OCI-LY1 (cell line): ENCODE results near the gene LIN9.

Experiments
- H2AFZ ChIP-seq: fragments of 200-600 bp; sonication (generic), shearing (Covaris generic); 2 replicates; pipeline ENCODE4 v1.6.0; 2014; ENCODE audit warnings: antibody characterized with exemption, mild to moderate bottlenecking, low read length
- H3F3A ChIP-seq: fragments of 200-600 bp; sonication (generic), shearing (Covaris generic); 2 replicates; pipeline ENCODE4 v1.6.0; 2014; ENCODE audit warnings: mild to moderate bottlenecking, antibody characterized with exemption, low read length, moderate library complexity; ENCODE audit not compliant: insufficient read depth
- H3K27ac ChIP-seq: fragments of 200-600 bp; sonication (generic); 2 replicates; pipeline ENCODE4 v1.5.1; 2014; ENCODE audit warnings: low read length, mixed run types, mild to moderate bottlenecking, low read depth; ENCODE audit not compliant: poor library complexity, severe bottlenecking
- H3K27me3 ChIP-seq: fragments of 200-600 bp; sonication (generic); 2 replicates; pipeline ENCODE4 v1.6.0; 2014; ENCODE audit warnings: antibody characterized with exemption, mild to moderate bottlenecking, low read length, moderate library complexity; ENCODE audit not compliant: insufficient read depth
- H3K36me3 ChIP-seq: fragments of 200-600 bp; sonication (generic); 2 replicates; pipeline ENCODE4 v1.6.1; 2014; ENCODE audit warnings: mild to moderate bottlenecking, antibody characterized with exemption, low read length, moderate library complexity, mixed read lengths; ENCODE audit not compliant: insufficient read depth
- H3K4me1 ChIP-seq: fragments of 200-600 bp; sonication (generic); 2 replicates; pipeline ENCODE4 v1.5.1; 2014; ENCODE audit warnings: mild to moderate bottlenecking, low read length, moderate library complexity; ENCODE audit not compliant: insufficient read depth, severe bottlenecking
- H3K4me2 ChIP-seq: fragments of 200-600 bp; sonication (generic), shearing (Covaris generic); 2 replicates; pipeline ENCODE4 v1.6.1; 2014; ENCODE audit warnings: low read length
- H3K4me3 ChIP-seq: fragments of 200-600 bp; sonication (generic); 2 replicates; pipeline ENCODE4 v1.5.1; 2014; ENCODE audit warnings: low read length, low read depth, mild to moderate bottlenecking, mixed read lengths; ENCODE audit not compliant: poor library complexity, severe bottlenecking
- H3K79me2 ChIP-seq: fragments of 200-600 bp; shearing (Covaris generic); 2 replicates; pipeline ENCODE4 v1.6.1; 2016; ENCODE audit warnings: mixed run types, low read length, mixed read lengths; ENCODE audit not compliant: insufficient read depth
- H3K9ac ChIP-seq: fragments of 200-600 bp; sonication (generic), shearing (Covaris generic); 2 replicates; pipeline ENCODE4 v1.6.1; 2014; ENCODE audit warnings: mild to moderate bottlenecking, low read length, mixed read lengths
- H3K9me2 ChIP-seq: fragments of 200-600 bp; sonication (generic), shearing (Covaris generic); 2 replicates; pipeline ENCODE4 v1.6.1; 2014; ENCODE audit warnings: low read depth, mild to moderate bottlenecking, low read length, mixed read lengths
- H3K9me3 ChIP-seq: fragments of 200-600 bp; shearing (Covaris generic); 2 replicates; pipeline ENCODE4 v1.6.1; 2014; ENCODE audit warnings: low read length, mixed read lengths
- H4K20me1 ChIP-seq: fragments of 200-600 bp; sonication (generic), shearing (Covaris generic); 2 replicates; pipeline ENCODE4 v1.6.0; 2016; ENCODE audit warnings: mild to moderate bottlenecking, low read length; ENCODE audit not compliant: insufficient read depth
- CTCF ChIP-seq: fragments of 200-600 bp; sonication (generic), shearing (Covaris generic); IDR thresholded peaks from 2 replicates; pipeline ENCODE4 v1.5.1; 2017; ENCODE audit warnings: mild to moderate bottlenecking, antibody characterized with exemption, low read length, moderate library complexity, mixed read lengths
- EZH2 ChIP-seq: fragments of 200-600 bp; sonication (generic), shearing (Covaris generic); IDR thresholded peaks from 2 replicates; pipeline ENCODE4 v1.8.0; 2017; ENCODE audit warnings: borderline replicate concordance, mixed run types, mild to moderate bottlenecking, antibody characterized with exemption, low read length, moderate library complexity, mixed read lengths

LIN9 gene

GRCh38 chr1:226220473-226221189 is 88.3 kb downstream of the LIN9 start:
- H2AFZ ChIP-seq, result no peak overlapping the region
- H3K27ac ChIP-seq, result no peak overlapping the region
- no peaks in the 10 kb centered on the region for H3K27me3 ChIP-seq
- no peak; the same call in 1 of the 2 replicates for TF ChIP-seq CTCF
- TF ChIP-seq EZH2, result no peak
- no peaks in the 10 kb centered on the region for H3K9me2 ChIP-seq
- H4K20me1 ChIP-seq, result no peaks in the 10 kb centered on the region
- H3K4me3 ChIP-seq, result no peak overlapping the region
- no peaks in the 10 kb centered on the region for H3K9me3 ChIP-seq
- H3F3A ChIP-seq, result no peaks in the 10 kb centered on the region
- no peak overlapping the region for H3K4me2 ChIP-seq
- H3K79me2 ChIP-seq, result no peaks in the 10 kb centered on the region
- no peak overlapping the region for H3K9ac ChIP-seq
- peaks cover 28% of the 10 kb centered on the region for H3K4me1 ChIP-seq
- no peaks in the 10 kb centered on the region; the same call in 1 of the 2 replicates for H3K36me3 ChIP-seq

GRCh38 chr1:226217273-226217672 is 91.7 kb downstream of the LIN9 start:
- Histone ChIP-seq H3K79me2 (no peaks in the 10 kb centered on the region), H3K4me2 (no peak overlapping the region), H3K36me3 (no peaks in the 10 kb centered on the region), H3K4me1 (peaks cover 13% of the 10 kb centered on the region), H3K4me3 (no peak overlapping the region), H3K9me3 (no peaks in the 10 kb centered on the region), H3K27me3 (no peaks in the 10 kb centered on the region), H4K20me1 (no peaks in the 10 kb centered on the region), H3F3A (no peaks in the 10 kb centered on the region), H3K9me2 (no peaks in the 10 kb centered on the region), H3K27ac (no peak overlapping the region), H3K9ac (no peak overlapping the region), H2AFZ (no peak overlapping the region)
- TF ChIP-seq EZH2 (no peak), CTCF (no peak)

- H3K27me3 ChIP-seq, result no peaks in the 10 kb centered on the region
- no peak overlapping the region for H3K9ac ChIP-seq
- no peak overlapping the region for H2AFZ ChIP-seq
- no peaks in the 10 kb centered on the region for H3K36me3 ChIP-seq
- no peak overlapping the region for H3K27ac ChIP-seq
- peaks cover 13% of the 10 kb centered on the region for H3K4me1 ChIP-seq
- H3K9me2 ChIP-seq, result no peaks in the 10 kb centered on the region
- no peaks in the 10 kb centered on the region for H3K9me3 ChIP-seq
- H3F3A ChIP-seq, result no peaks in the 10 kb centered on the region
- TF ChIP-seq EZH2, result no peak
- TF ChIP-seq CTCF, result no peak
- H3K4me2 ChIP-seq, result no peak overlapping the region
- H3K4me3 ChIP-seq, result no peak overlapping the region
- no peaks in the 10 kb centered on the region for H3K79me2 ChIP-seq
- H4K20me1 ChIP-seq, result no peaks in the 10 kb centered on the region
Observed at GRCh38 chr1:226216056-226216455, 92.9 kb downstream of the LIN9 start.
